ENCODE results near the gene SCRN2.

- no peak for TF ChIP-seq CTCF (IDR thresholded peaks at IDR 0.05)
- no peak for TF ChIP-seq EZH2phosphoT487 (IDR thresholded peaks at IDR 0.05)
Measured at GRCh38 chr17:47853616-47854015, 12.5 kb upstream of the SCRN2 start.
